ENCODE measurements around the gene RTF1. TPM values are rescaled to one million over a fixed set of nuclear protein-coding genes. Genes with fewer than 3 reads are reported as not detected.
"Not testable (repeated sequence)": the region's sequence is repeated elsewhere in the genome, so short reads cannot be mapped to it uniquely, and the experiment has no call there.

The RTF1 gene
- total RNA-seq, 2 donors from 2014 or later: 20.0 to 49.5 TPM

DNA sequence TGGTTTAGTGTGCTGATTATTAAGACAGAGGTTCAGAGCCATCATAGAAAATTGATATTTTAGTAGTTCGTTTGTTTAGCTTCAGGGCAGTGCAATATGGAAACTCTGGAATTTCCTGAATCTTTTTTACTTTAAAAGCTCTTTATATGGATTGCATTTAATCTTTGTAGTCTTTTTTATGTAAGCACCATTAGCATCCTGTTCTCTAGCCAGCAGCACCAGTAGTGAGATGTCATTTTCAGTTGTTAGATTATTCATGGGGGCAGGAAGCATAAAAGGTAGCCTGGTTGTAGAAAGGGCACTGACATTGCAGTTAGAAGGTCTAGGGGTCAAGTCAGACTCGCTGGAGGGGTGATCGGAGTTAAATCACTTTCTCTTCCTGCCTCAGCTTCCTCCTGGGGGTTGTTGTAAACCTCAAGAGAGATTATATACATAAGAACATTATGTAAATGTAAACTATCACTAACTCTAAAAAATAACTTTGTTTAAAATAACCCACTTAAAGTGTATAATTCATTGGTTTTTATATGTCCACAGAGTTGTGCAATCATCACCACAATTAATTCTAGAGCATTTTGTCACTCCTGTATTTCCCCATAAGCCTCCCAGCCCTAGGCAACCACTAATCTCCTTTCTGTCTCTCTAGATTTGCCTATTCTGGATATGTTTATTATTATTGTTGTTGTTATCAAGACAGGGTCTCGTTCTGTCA lies 45.3 kb downstream of the RTF1 start:
- no peak overlapping the region for H3K4me3 ChIP-seq
- H3K27me3 ChIP-seq (replicated peaks; ENCODE audit: insufficient read depth): no peaks in the 10 kb centered on the region
- ATAC-seq (ENCODE audit: insufficient number of reproducible peaks, low FRiP score, low read depth): no peak
- peaks cover 29% of the 10 kb centered on the region for H3K36me3 ChIP-seq
- H3K9me3 ChIP-seq: no peaks in the 10 kb centered on the region
- peaks cover 0 to 4% of the 10 kb centered on the region in 2 donors for H3K4me1 ChIP-seq (ENCODE audit: control insufficient read depth in 1 of 2, low read depth in 2 of 2)
- TF ChIP-seq, protein P1, sequence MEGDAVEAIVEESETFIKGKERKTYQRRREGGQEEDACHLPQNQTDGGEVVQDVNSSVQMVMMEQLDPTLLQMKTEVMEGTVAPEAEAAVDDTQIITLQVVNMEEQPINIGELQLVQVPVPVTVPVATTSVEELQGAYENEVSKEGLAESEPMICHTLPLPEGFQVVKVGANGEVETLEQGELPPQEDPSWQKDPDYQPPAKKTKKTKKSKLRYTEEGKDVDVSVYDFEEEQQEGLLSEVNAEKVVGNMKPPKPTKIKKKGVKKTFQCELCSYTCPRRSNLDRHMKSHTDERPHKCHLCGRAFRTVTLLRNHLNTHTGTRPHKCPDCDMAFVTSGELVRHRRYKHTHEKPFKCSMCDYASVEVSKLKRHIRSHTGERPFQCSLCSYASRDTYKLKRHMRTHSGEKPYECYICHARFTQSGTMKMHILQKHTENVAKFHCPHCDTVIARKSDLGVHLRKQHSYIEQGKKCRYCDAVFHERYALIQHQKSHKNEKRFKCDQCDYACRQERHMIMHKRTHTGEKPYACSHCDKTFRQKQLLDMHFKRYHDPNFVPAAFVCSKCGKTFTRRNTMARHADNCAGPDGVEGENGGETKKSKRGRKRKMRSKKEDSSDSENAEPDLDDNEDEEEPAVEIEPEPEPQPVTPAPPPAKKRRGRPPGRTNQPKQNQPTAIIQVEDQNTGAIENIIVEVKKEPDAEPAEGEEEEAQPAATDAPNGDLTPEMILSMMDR (IDR thresholded peaks at IDR 0.05): no peak
- DNase-seq (ENCODE audit: low spot score): no peak
- no peak overlapping the region for H3K27ac ChIP-seq

GRCh38 chr15:41464889-41465580 lies 48.1 kb downstream of the RTF1 start:
- ATAC-seq (ENCODE audit: insufficient number of reproducible peaks, low FRiP score, low read depth): no peak
- Histone ChIP-seq H3K4me1 (ENCODE audit: control insufficient read depth in 1 of 2, low read depth in 2 of 2) (no peaks in the 10 kb centered on the region), H3K27me3 (replicated peaks; ENCODE audit: insufficient read depth) (no peaks in the 10 kb centered on the region), H3K36me3 (peaks cover 23% of the 10 kb centered on the region), H3K9me3 (no peaks in the 10 kb centered on the region), H3K4me3 (no peak overlapping the region), H3K27ac (no peak overlapping the region)
- TF ChIP-seq, protein P1 (IDR thresholded peaks at IDR 0.05): no peak
- no peak for DNase-seq (ENCODE audit: low spot score)

GRCh38 chr15:41465822-41466421 lies 49.0 kb downstream of the RTF1 start:
- Histone ChIP-seq H3K27ac (no peak overlapping the region), H3K4me1 (ENCODE audit: control insufficient read depth in 1 of 2, low read depth in 2 of 2) (no peaks in the 10 kb centered on the region), H3K4me3 (no peak overlapping the region), H3K9me3 (no peaks in the 10 kb centered on the region), H3K27me3 (replicated peaks; ENCODE audit: insufficient read depth) (no peaks in the 10 kb centered on the region), H3K36me3 (peaks cover 29% of the 10 kb centered on the region)
- TF ChIP-seq, protein P1 (IDR thresholded peaks at IDR 0.05): peak; percentile 44
- ATAC-seq (ENCODE audit: insufficient number of reproducible peaks, low FRiP score, low read depth): no peak
- no peak for DNase-seq (ENCODE audit: low spot score)

DNA sequence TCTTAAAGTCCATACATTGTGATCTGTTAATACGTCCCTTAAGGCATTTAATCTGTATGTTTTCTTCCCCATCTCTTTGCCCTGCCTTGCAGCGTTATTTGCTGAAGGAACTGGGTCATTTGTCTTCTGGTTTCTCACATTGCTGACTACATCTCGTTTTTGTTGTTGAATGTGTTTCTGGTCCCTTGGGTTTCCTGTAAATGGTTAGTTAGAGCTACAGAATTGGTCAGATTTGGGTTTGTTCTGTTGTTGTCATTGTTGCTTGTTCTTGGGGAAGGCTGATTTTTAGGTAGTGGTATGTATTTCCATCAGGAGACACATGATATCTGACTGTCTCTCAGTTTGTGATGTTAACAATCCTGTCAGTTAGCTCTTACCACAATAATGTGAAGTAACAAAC lies 49.8 kb downstream of the RTF1 start:
- Histone ChIP-seq H3K27ac (no peak overlapping the region), H3K4me3 (no peak overlapping the region), H3K36me3 (peaks cover 35% of the 10 kb centered on the region), H3K27me3 (replicated peaks; ENCODE audit: insufficient read depth) (no peaks in the 10 kb centered on the region), H3K4me1 (ENCODE audit: control insufficient read depth in 1 of 2, low read depth in 2 of 2) (no peaks in the 10 kb centered on the region), H3K9me3 (no peaks in the 10 kb centered on the region)
- TF ChIP-seq, protein P1 (IDR thresholded peaks at IDR 0.05): no peak
- DNase-seq (ENCODE audit: low spot score): no peak
- ATAC-seq (ENCODE audit: insufficient number of reproducible peaks, low FRiP score, low read depth): no peak

GRCh38 chr15:41469644-41470043 lies 52.7 kb downstream of the RTF1 start:
- ATAC-seq (ENCODE audit: insufficient number of reproducible peaks, low FRiP score, low read depth); H3K4me1 ChIP-seq (ENCODE audit: control insufficient read depth in 1 of 2, low read depth in 2 of 2); H3K4me3 ChIP-seq; H3K27ac ChIP-seq; DNase-seq (ENCODE audit: low spot score); H3K27me3 ChIP-seq (replicated peaks; ENCODE audit: insufficient read depth); H3K9me3 ChIP-seq: not testable (repeated sequence)
- H3K36me3 ChIP-seq: peaks cover 54% of the 10 kb centered on the region
